H9 (cell line): ENCODE measurements around the gene NAV1. TPM values are rescaled to one million over a fixed set of nuclear protein-coding genes. Genes with fewer than 3 reads are reported as not detected.

Experiments used
- DNase-seq: peaks from one replicate; pipeline ENCODE4 v3.0.0-alpha.2; 2017
- H2AFZ ChIP-seq: one replicate; pipeline ENCODE4 v1.6.1; 2013; ENCODE audit warnings: mild to moderate bottlenecking, low read length, control low read depth, moderate library complexity
- H2AK5ac ChIP-seq: 2 replicates; pipeline ENCODE4 v1.6.1; 2013; ENCODE audit warnings: low read length, control low read depth, mixed read lengths; ENCODE audit not compliant: insufficient read length
- H2BK120ac ChIP-seq: one replicate; pipeline ENCODE4 v1.6.1; 2013; ENCODE audit warnings: low read depth, mild to moderate bottlenecking, low read length, control low read depth, inconsistent platforms; ENCODE audit not compliant: poor library complexity, severe bottlenecking
- H2BK12ac ChIP-seq: 2 replicates; pipeline ENCODE4 v1.6.1; 2013; ENCODE audit warnings: low read length, control low read depth, mixed read lengths, low read depth; ENCODE audit not compliant: insufficient read length
- H2BK15ac ChIP-seq: 2 replicates; pipeline ENCODE4 v1.6.1; 2013; ENCODE audit warnings: low read depth, low read length, control low read depth
- H2BK20ac ChIP-seq: one replicate; pipeline ENCODE4 v1.6.1; 2013; ENCODE audit warnings: low read depth, mild to moderate bottlenecking, low read length, control low read depth, inconsistent platforms; ENCODE audit not compliant: poor library complexity, severe bottlenecking
- H2BK5ac ChIP-seq: 2 replicates; pipeline ENCODE4 v1.6.1; 2013; ENCODE audit warnings: low read length, control low read depth, mixed read lengths; ENCODE audit not compliant: insufficient read length
- H3K14ac ChIP-seq: 2 replicates; pipeline ENCODE4 v1.6.1; 2013; ENCODE audit warnings: low read length, control low read depth; ENCODE audit not compliant: insufficient read depth
- H3K18ac ChIP-seq: 2 replicates; pipeline ENCODE4 v1.6.1; 2013; ENCODE audit warnings: low read depth, mild to moderate bottlenecking, mixed read lengths, low read length, control low read depth; ENCODE audit not compliant: insufficient read length
- H3K23ac ChIP-seq: 2 replicates; pipeline ENCODE4 v1.6.1; 2013; ENCODE audit warnings: low read length, control low read depth, mixed read lengths, low read depth; ENCODE audit not compliant: insufficient read length
- H3K23me2 ChIP-seq: 2 replicates; pipeline ENCODE4 v1.6.1; 2013; ENCODE audit warnings: low read depth, mild to moderate bottlenecking, mixed read lengths, low read length, control low read depth; ENCODE audit not compliant: insufficient read length, poor library complexity, severe bottlenecking
- H3K27ac ChIP-seq: 2 replicates; pipeline ENCODE4 v1.5.1; 2013; ENCODE audit warnings: low read length, control low read depth, mixed read lengths, low read depth; ENCODE audit not compliant: insufficient read length
- H3K27me3 ChIP-seq: 2 replicates; pipeline ENCODE4 v1.6.1; 2013; ENCODE audit warnings: low read length, control low read depth, inconsistent platforms; ENCODE audit not compliant: insufficient read depth
- H3K4ac ChIP-seq: 2 replicates; pipeline ENCODE4 v1.6.1; 2013; ENCODE audit warnings: low read depth, mild to moderate bottlenecking, control low read depth, inconsistent platforms, low read length, moderate library complexity
- H3K4me1 ChIP-seq: 2 replicates; pipeline ENCODE4 v1.6.1; 2013; ENCODE audit warnings: low read length, control low read depth, inconsistent platforms; ENCODE audit not compliant: insufficient read depth
- H3K4me2 ChIP-seq: 2 replicates; pipeline ENCODE4 v1.6.1; 2013; ENCODE audit warnings: low read length, control low read depth, mixed read lengths; ENCODE audit not compliant: insufficient read length, insufficient read depth
- H3K56ac ChIP-seq: 2 replicates; pipeline ENCODE4 v1.6.1; 2013; ENCODE audit warnings: low read depth, mild to moderate bottlenecking, mixed read lengths, low read length, control low read depth; ENCODE audit not compliant: insufficient read length
- H3K79me1 ChIP-seq: 2 replicates; pipeline ENCODE4 v1.6.1; 2013; ENCODE audit warnings: low read depth, mild to moderate bottlenecking, moderate library complexity, low read length, control low read depth, inconsistent platforms; ENCODE audit not compliant: insufficient read depth, poor library complexity, severe bottlenecking
- H3K79me2 ChIP-seq: 2 replicates; pipeline ENCODE4 v1.6.1; 2013; ENCODE audit warnings: low read length, control low read depth, inconsistent platforms; ENCODE audit not compliant: insufficient read depth
- H3K9ac ChIP-seq: 2 replicates; pipeline ENCODE4 v1.6.1; 2013; ENCODE audit warnings: low read length, control low read depth, mixed read lengths; ENCODE audit not compliant: insufficient read length; ENCODE audit errors: extremely low read depth
- H3K9me3 ChIP-seq: one replicate; pipeline ENCODE4 v1.6.1; 2013; ENCODE audit warnings: low read depth, low read length, inconsistent platforms; ENCODE audit not compliant: control insufficient read depth
- H3T11ph ChIP-seq: one replicate; pipeline ENCODE4 v1.6.1; 2013; ENCODE audit warnings: mild to moderate bottlenecking, low read length, control low read depth, inconsistent platforms
- H4K20me1 ChIP-seq: one replicate; pipeline ENCODE4 v1.6.1; 2013; ENCODE audit not compliant: control insufficient read depth, insufficient read length, insufficient read depth
- H4K5ac ChIP-seq: 2 replicates; pipeline ENCODE4 v1.6.1; 2013; ENCODE audit warnings: low read depth, mild to moderate bottlenecking, mixed read lengths, low read length, control low read depth; ENCODE audit not compliant: insufficient read length
- H4K8ac ChIP-seq: replicated peaks from 2 replicates; pipeline ENCODE4 v1.6.1; 2013; ENCODE audit warnings: low read length, control low read depth, mixed read lengths, low read depth; ENCODE audit not compliant: insufficient read length
- H4K91ac ChIP-seq: 2 replicates; pipeline ENCODE4 v1.6.1; 2013; ENCODE audit warnings: low read depth, mild to moderate bottlenecking, moderate library complexity, mixed read lengths, low read length, control low read depth; ENCODE audit not compliant: insufficient read length
- H3K27ac Mint-ChIP-seq, 3 experiments: 2 replicates in 2 of 3; 3 replicates in 1 of 3; pipeline ENCODE4 v1.8.0; 2020 to 2021; ENCODE audit warnings: mixed read lengths in 3 of 3, mild to moderate bottlenecking in 1 of 3, moderate library complexity in 1 of 3
- H3K27me3 Mint-ChIP-seq: 2 replicates; pipeline ENCODE4 v1.8.0; 2021; ENCODE audit warnings: low read depth, mild to moderate bottlenecking, moderate library complexity, mixed read lengths
- H3K36me3 Mint-ChIP-seq, 3 experiments: 2 replicates in 2 of 3; 3 replicates in 1 of 3; pipeline ENCODE4 v1.8.0; 2020 to 2021; ENCODE audit warnings: low read depth in 3 of 3, mixed read lengths in 3 of 3; ENCODE audit not compliant: insufficient read depth in 1 of 3
- H3K4me1 Mint-ChIP-seq, 2 experiments: 2 replicates each; pipeline ENCODE4 v1.8.0; 2020; ENCODE audit warnings: mixed read lengths in 2 of 2
- H3K4me3 Mint-ChIP-seq, 2 experiments: 2 replicates in 1 of 2; 3 replicates in 1 of 2; pipeline ENCODE4 v1.8.0; 2020 to 2021; ENCODE audit warnings: mild to moderate bottlenecking in 2 of 2, mixed read lengths in 2 of 2, moderate library complexity in 1 of 2
- H3K9me3 Mint-ChIP-seq, 2 experiments: 2 replicates in 1 of 2; 3 replicates in 1 of 2; pipeline ENCODE4 v1.8.0; 2020; ENCODE audit warnings: mild to moderate bottlenecking in 2 of 2, mixed read lengths in 2 of 2, moderate library complexity in 1 of 2
- WGBS: extraction: QIAGEN DNeasy Blood & Tissue Kit; methylation state at CpG from one replicate; pipeline ENCODE4 v1.1.7; 2013; ENCODE audit warnings: missing lambda C conversion rate, low lambda C conversion rate, mixed read lengths; ENCODE audit not compliant: insufficient read length; ENCODE audit errors: extremely low coverage; 5-methylcytosine and 5-hydroxymethylcytosine counted together
- total RNA-seq: library from RNA; stranded (reverse); gene quantifications from 2 replicates; pipeline ENCODE4 v1.2.1, GENCODE V29; 2021
- TF ChIP-seq, protein P1 (sequence below): fragments of 200-600 bp; sonication (generic); conservative IDR thresholded peaks from 3 replicates; pipeline ENCODE4 v1.8.0; 2021; ENCODE audit warnings: antibody characterized with exemption, mild to moderate bottlenecking

Gene NAV1
- total RNA-seq, 1 experiment from 2014 or later, result 20.5 TPM

DNA sequence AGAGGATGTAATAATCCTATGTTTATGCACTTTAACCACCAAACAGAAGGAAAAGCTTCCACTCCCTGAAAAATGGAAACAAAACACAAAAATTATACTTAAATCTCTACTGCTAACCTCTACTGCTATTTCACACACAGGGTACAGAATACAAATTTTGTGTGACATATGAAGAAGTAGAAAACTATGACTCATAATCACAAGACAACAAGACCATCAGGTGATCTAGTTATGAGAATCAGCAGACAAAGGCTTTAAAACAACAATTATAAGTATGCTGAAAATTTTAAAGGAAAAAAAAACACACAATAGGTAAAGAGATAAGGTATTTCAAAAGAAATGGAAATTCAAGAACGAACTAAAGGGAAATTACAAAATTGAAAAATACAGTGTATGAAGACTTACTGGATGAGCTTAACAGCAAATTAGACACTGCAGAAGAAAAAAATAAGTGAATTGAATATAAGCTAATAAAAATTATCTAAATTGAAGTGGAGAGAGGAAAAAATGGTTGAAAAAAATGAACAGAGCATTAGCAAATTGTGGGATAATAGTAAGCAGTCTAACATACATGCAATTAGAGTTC, 13.6 kb upstream of the NAV1 start:
- Histone ChIP-seq H2BK20ac (no peak overlapping the region), H2BK120ac (no peak overlapping the region), H2AFZ (no peak overlapping the region), H3K9ac (no peak overlapping the region), H3K4me1 (no peaks in the 10 kb centered on the region), H4K91ac (no peak overlapping the region), H2BK5ac (no peak overlapping the region), H3K27me3 (no peaks in the 10 kb centered on the region), H3K79me1 (no peaks in the 10 kb centered on the region), H3K23ac (no peak overlapping the region), H2AK5ac (no peak overlapping the region), H3K4ac (no peak overlapping the region), H3T11ph (no peak overlapping the region), H3K4me2 (no peak overlapping the region), H3K79me2 (no peaks in the 10 kb centered on the region), H3K56ac (no peak overlapping the region), H3K9me3 (no peaks in the 10 kb centered on the region), H3K18ac (no peak overlapping the region), H3K23me2 (no peaks in the 10 kb centered on the region), H4K8ac (no peak overlapping the region), H4K5ac (no peak overlapping the region), H3K27ac (no peak overlapping the region), H2BK15ac (no peak overlapping the region), H2BK12ac (no peak overlapping the region), H3K14ac (no peak overlapping the region), H4K20me1 (no peaks in the 10 kb centered on the region)
- TF ChIP-seq, protein P1, sequence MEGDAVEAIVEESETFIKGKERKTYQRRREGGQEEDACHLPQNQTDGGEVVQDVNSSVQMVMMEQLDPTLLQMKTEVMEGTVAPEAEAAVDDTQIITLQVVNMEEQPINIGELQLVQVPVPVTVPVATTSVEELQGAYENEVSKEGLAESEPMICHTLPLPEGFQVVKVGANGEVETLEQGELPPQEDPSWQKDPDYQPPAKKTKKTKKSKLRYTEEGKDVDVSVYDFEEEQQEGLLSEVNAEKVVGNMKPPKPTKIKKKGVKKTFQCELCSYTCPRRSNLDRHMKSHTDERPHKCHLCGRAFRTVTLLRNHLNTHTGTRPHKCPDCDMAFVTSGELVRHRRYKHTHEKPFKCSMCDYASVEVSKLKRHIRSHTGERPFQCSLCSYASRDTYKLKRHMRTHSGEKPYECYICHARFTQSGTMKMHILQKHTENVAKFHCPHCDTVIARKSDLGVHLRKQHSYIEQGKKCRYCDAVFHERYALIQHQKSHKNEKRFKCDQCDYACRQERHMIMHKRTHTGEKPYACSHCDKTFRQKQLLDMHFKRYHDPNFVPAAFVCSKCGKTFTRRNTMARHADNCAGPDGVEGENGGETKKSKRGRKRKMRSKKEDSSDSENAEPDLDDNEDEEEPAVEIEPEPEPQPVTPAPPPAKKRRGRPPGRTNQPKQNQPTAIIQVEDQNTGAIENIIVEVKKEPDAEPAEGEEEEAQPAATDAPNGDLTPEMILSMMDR, result no peak
- Mint-ChIP-seq H3K9me3 (peaks cover 6 to 8% of the 10 kb centered on the region in 2 experiments), H3K27me3 (peaks cover 3% of the 10 kb centered on the region; the same call in 1 of the 2 replicates), H3K4me3 (no peak overlapping the region), H3K4me1 (peaks cover 5% of the 10 kb centered on the region in 2 experiments), H3K27ac (no peak overlapping the region), H3K36me3 (peaks cover 0 to 4% (median 3%) of the 10 kb centered on the region in 3 experiments; a peak in 1 of 7 replicates)
- DNase-seq, result no peak
- no CpG with 5 or more reads among the region's 1 CpG for WGBS
